A549 (cell line): ENCODE measurements around the gene FBXL7. TPM values are rescaled to one million over a fixed set of nuclear protein-coding genes. Genes with fewer than 3 reads are reported as not detected.

Source experiments
- ATAC-seq, 2 experiments: fragments of 200-7000 bp in 1 of 2; fragments of >200 bp in 1 of 2; cut with Nextera tagmentation in 1 of 2; cut with Tn5 transposase in 1 of 2; 3 replicates each; pipeline versions ENCODE4 v1.8.0 to v1.9.1; 2018 to 2020; ENCODE audit warnings: mild to moderate bottlenecking in 1 of 2, moderate library complexity in 1 of 2
- CTCF ChIA-PET: fragments of 300-600 bp; sonication (Branson Sonifier 250); formaldehyde crosslinking; extraction: SDS; loops from one replicate; lab custom pipeline; 2021; ENCODE audit warnings: antibody characterized with exemption, inconsistent platforms; lab: Yijun Ruan, JAX
- POLR2A ChIA-PET: fragments of 350-600 bp; formaldehyde crosslinking; extraction: SDS; loops from one replicate; lab custom pipeline; 2021; ENCODE audit warnings: antibody characterized with exemption, inconsistent platforms; lab: Yijun Ruan, JAX
- DNase-seq, 2 experiments: peaks; one replicate each; pipeline versions ENCODE4 v3.0.0 to v3.0.0-alpha.2; 2011 to 2016; ENCODE audit warnings: low read depth in 1 of 2, low spot score in 1 of 2
- FAIRE-seq: peaks from 2 replicates; lab custom pipeline; 2011; peaks lifted over from hg19 to GRCh38; lab: Jason Lieb, UNC
- H3K27ac ChIP-seq, 2 experiments: fragments of >200 bp; sonication (Bioruptor Twin); formaldehyde crosslinking; 3 replicates each; pipeline ENCODE4 v1.5.1; 2016 to 2017
- H3K4me1 ChIP-seq: fragments of >200 bp; sonication (Bioruptor Twin); formaldehyde crosslinking; 3 replicates; pipeline ENCODE4 v1.6.1; 2016
- H3K4me2 ChIP-seq: fragments of >200 bp; sonication (Bioruptor Twin); formaldehyde crosslinking; 3 replicates; pipeline ENCODE4 v1.6.1; 2016
- H3K4me3 ChIP-seq: fragments of >200 bp; sonication (Bioruptor Twin); formaldehyde crosslinking; 3 replicates; pipeline ENCODE4 v1.5.1; 2016
- H3K9me3 ChIP-seq: fragments of >200 bp; sonication (Bioruptor Twin); formaldehyde crosslinking; 3 replicates; pipeline ENCODE4 v1.6.1; 2016
- ATOH8 ChIP-seq: fragments of 250-450 bp; sonication (Bioruptor Pico); IDR thresholded peaks from 2 replicates; pipeline ENCODE4 v1.5.0; 2020; ENCODE audit warnings: low read depth, mild to moderate bottlenecking, moderate library complexity
- BHLHE40 ChIP-seq: IDR thresholded peaks from 2 replicates; pipeline ENCODE4 v1.6.1; 2012; ENCODE audit warnings: low read depth, low read length, inconsistent platforms
- CBX2 ChIP-seq: fragments of 200-600 bp; sonication (generic); IDR thresholded peaks from 2 replicates; pipeline ENCODE4 v1.6.1; 2016; ENCODE audit warnings: low read depth, mild to moderate bottlenecking, borderline replicate concordance
- CBX8 ChIP-seq: fragments of 200-600 bp; sonication (generic); IDR thresholded peaks from 2 replicates; pipeline ENCODE4 v1.6.1; 2016
- CEBPB ChIP-seq, 2 experiments: fragments of >200 bp in 1 of 2; sonication (Bioruptor Twin) in 1 of 2; formaldehyde crosslinking in 1 of 2; IDR thresholded peaks; 2 replicates each; pipeline ENCODE4 v1.6.1; 2012 to 2016
- CHD4 ChIP-seq: fragments of 200-600 bp; sonication (generic); IDR thresholded peaks from 2 replicates; pipeline ENCODE4 v1.6.1; 2016; ENCODE audit warnings: antibody characterized with exemption, mild to moderate bottlenecking, borderline replicate concordance
- ELK1 ChIP-seq: fragments of 150-350 bp; IDR thresholded peaks from 2 replicates; pipeline ENCODE4 v1.6.1; 2014; ENCODE audit warnings: low read depth, mild to moderate bottlenecking, low read length
- FOSB ChIP-seq: fragments of 250-450 bp; sonication (Bioruptor Pico); IDR thresholded peaks from 2 replicates; pipeline ENCODE4 v1.5.0; 2020; ENCODE audit warnings: mild to moderate bottlenecking, moderate library complexity
- FOXS1 ChIP-seq: fragments of 250-450 bp; sonication (Bioruptor Pico); IDR thresholded peaks from 2 replicates; pipeline ENCODE4 v1.5.0; 2020; ENCODE audit warnings: mild to moderate bottlenecking, moderate library complexity
- HDAC2 ChIP-seq: fragments of 200-600 bp; sonication (generic); IDR thresholded peaks from 2 replicates; pipeline ENCODE4 v1.6.1; 2016
- HEYL ChIP-seq: fragments of 250-450 bp; sonication (Bioruptor Pico); IDR thresholded peaks from 2 replicates; pipeline ENCODE4 v1.8.0; 2021; ENCODE audit warnings: mild to moderate bottlenecking, moderate library complexity
- HOXB5 ChIP-seq: fragments of 250-450 bp; sonication (Bioruptor Pico); IDR thresholded peaks from 2 replicates; pipeline ENCODE4 v1.5.0; 2020; ENCODE audit warnings: mild to moderate bottlenecking, moderate library complexity
- JUN ChIP-seq, 2 experiments: fragments of >200 bp; sonication (Bioruptor Twin); formaldehyde crosslinking; IDR thresholded peaks; 2 replicates in 1 of 2; 3 replicates in 1 of 2; pipeline ENCODE4 v1.6.1; 2016 to 2017
- JUNB ChIP-seq: fragments of >200 bp; sonication (Bioruptor Twin); formaldehyde crosslinking; IDR thresholded peaks from 2 replicates; pipeline ENCODE4 v1.6.1; 2016
- MAZ ChIP-seq: fragments of 150-350 bp; IDR thresholded peaks from 2 replicates; pipeline ENCODE4 v1.6.1; 2014; ENCODE audit warnings: antibody characterized with exemption, low read depth, low read length, borderline replicate concordance
- NPAS2 ChIP-seq: fragments of 250-450 bp; sonication (Bioruptor Pico); IDR thresholded peaks from 2 replicates; pipeline ENCODE4 v1.8.0; 2022; ENCODE audit warnings: mild to moderate bottlenecking, moderate library complexity, borderline replicate concordance
- PBX3 ChIP-seq: IDR thresholded peaks from 2 replicates; pipeline ENCODE4 v1.6.1; 2012
- POLR2AphosphoS2 ChIP-seq: conservative IDR thresholded peaks from 2 replicates; pipeline ENCODE4 v1.6.1; 2012; ENCODE audit warnings: low read length, improper control_type of control experiment, inconsistent platforms
- RAD21 ChIP-seq, 2 experiments: fragments of >200 bp in 1 of 2; sonication (Bioruptor Twin) in 1 of 2; formaldehyde crosslinking in 1 of 2; IDR thresholded peaks in 1 of 2; conservative IDR thresholded peaks in 1 of 2; 2 replicates in 1 of 2; 3 replicates in 1 of 2; pipeline ENCODE4 v1.6.1; 2012 to 2018; ENCODE audit warnings: inconsistent platforms in 1 of 2
- RCOR1 ChIP-seq: fragments of 150-350 bp; IDR thresholded peaks from 2 replicates; pipeline ENCODE4 v1.6.1; 2014; ENCODE audit warnings: antibody characterized with exemption, low read length, low read depth
- REST ChIP-seq: fragments of 200-600 bp; sonication (generic); IDR thresholded peaks from 2 replicates; pipeline ENCODE4 v1.6.1; 2016; ENCODE audit warnings: antibody characterized with exemption, mild to moderate bottlenecking, moderate library complexity
- SREBF2 ChIP-seq: fragments of 450-650 bp; IDR thresholded peaks from 2 replicates; pipeline ENCODE4 v1.6.1; 2014; ENCODE audit warnings: mild to moderate bottlenecking, moderate library complexity
- USF2 ChIP-seq: fragments of 450-650 bp; IDR thresholded peaks from 2 replicates; pipeline ENCODE4 v1.6.1; 2014; ENCODE audit warnings: antibody characterized with exemption
- ZC3H11A ChIP-seq: fragments of 450-650 bp; IDR thresholded peaks from 2 replicates; pipeline ENCODE4 v1.6.1; 2014; ENCODE audit warnings: antibody characterized with exemption, mild to moderate bottlenecking
- ZNF302 ChIP-seq: fragments of 250-450 bp; sonication (Bioruptor Pico); IDR thresholded peaks from 2 replicates; pipeline ENCODE4 v1.9.0; 2021; ENCODE audit warnings: inconsistent platforms, mild to moderate bottlenecking, moderate library complexity
- WGBS: methylation state at CpG from one replicate; pipeline ENCODE4 v1.1.6; 2017; ENCODE audit errors: missing lambda C conversion rate; 5-methylcytosine and 5-hydroxymethylcytosine counted together
- polyA plus RNA-seq, 4 experiments: library from polyadenylated mRNA; depleted of rRNA in 3 of 4; stranded (reverse); fragments of >200 nt; fragmentation: RNase III in 1 of 4; extraction: RNeasy Plus Mini Kit Qiagen cat#74134 plus additional on column Dnase treatment in 1 of 4; gene quantifications; 2 replicates in 3 of 4; 3 replicates in 1 of 4; pipeline ENCODE4 v1.2.3, GENCODE V29; 2011 to 2017

FBXL7 gene
- polyA plus RNA-seq, 2 of the 4 experiments (the other 2 are of a cell fraction), result 0.90 to 1.7 TPM

GRCh38 chr5:15596936-15597335, 97.0 kb downstream of the FBXL7 start:
- H3K4me2 ChIP-seq, result no peak overlapping the region
- H3K4me1 ChIP-seq, result no peaks in the 10 kb centered on the region
- FAIRE-seq (no peak), ATAC-seq (no peak), DNase-seq (no peak)
- H3K27ac ChIP-seq, result no peak overlapping the region
- WGBS, result 33% methylated on average over 1 of the region's 1 CpG
- ChIA-PET CTCF (interaction anchor here (0.7 kb wide), 1 partner anchor 59 kb away, joined by 4 read pairs; no protein-coding TSS in a partner anchor), POLR2A (no interaction called here)
- no peak overlapping the region for H3K4me3 ChIP-seq
- H3K9me3 ChIP-seq, result no peaks in the 10 kb centered on the region
- no peak for TF ChIP-seq FOXS1 (CRISPR knock-in tag)
- no peak for TF ChIP-seq FOSB (CRISPR knock-in tag)
- TF ChIP-seq REST, result no peak
- TF ChIP-seq ZNF302 (CRISPR knock-in tag), result no peak
- no peak for TF ChIP-seq HDAC2
- no peak for TF ChIP-seq ELK1
- TF ChIP-seq MAZ, result no peak
- no peak for TF ChIP-seq RCOR1
- no peak for TF ChIP-seq HEYL
- no peak for TF ChIP-seq SREBF2
- no peak for TF ChIP-seq CBX2
- no peak for TF ChIP-seq CBX8
- no peak for TF ChIP-seq HOXB5 (CRISPR knock-in tag)
- TF ChIP-seq JUNB, result no peak
- no peak for TF ChIP-seq ATOH8
- TF ChIP-seq PBX3, result no peak
- no peak for TF ChIP-seq CHD4
- TF ChIP-seq RAD21 (conservative IDR thresholded peaks at IDR 0.05 in 1 of 2, IDR thresholded peaks at IDR 0.05 in 1 of 2), result no peak
- no peak for TF ChIP-seq POLR2AphosphoS2
- no peak for TF ChIP-seq BHLHE40

- Histone ChIP-seq H3K4me3 (no peak overlapping the region), H3K4me2 (no peak overlapping the region), H3K9me3 (no peaks in the 10 kb centered on the region)
- ChIA-PET CTCF (interaction anchor here (0.8 kb wide), 1 partner anchor 21 kb away, joined by 4 read pairs; no protein-coding TSS in a partner anchor), POLR2A (no interaction called here)
- TF ChIP-seq FOXS1 (CRISPR knock-in tag) (no peak), USF2 (no peak), JUNB (no peak), RCOR1 (no peak), NPAS2 (no peak), ZC3H11A (no peak), BHLHE40 (no peak), CEBPB (IDR thresholded peaks at IDR 0.05) (no peak), JUN (IDR thresholded peaks at IDR 0.05) (no peak)
- TF ChIP-seq, all 56 proteins: peak for 0
- WGBS, result 89% methylated on average over 1 of the region's 1 CpG
- DNase-seq (no peak), FAIRE-seq (no peak), ATAC-seq (no peak)
- H3K27ac ChIP-seq, result no peak overlapping the region
- no peaks in the 10 kb centered on the region for H3K4me1 ChIP-seq
These were observed 97.8 kb downstream of the FBXL7 start for GRCh38 chr5:15597804-15598203.
